K562 (cell line): ENCODE data around the gene AMPD1. TPM values are rescaled to one million over a fixed set of nuclear protein-coding genes. Genes with fewer than 3 reads are reported as not detected.

Experiments used
- ATAC-seq: fragments of 200-7000 bp; cut with Tn5 transposase; 3 replicates; pipeline ENCODE4 v1.9.1; 2020; ENCODE audit warnings: moderate library complexity
- BruUV-seq: library from RNA; stranded (reverse); fragments of 400-500 nt; replicated peaks from 2 replicates; lab custom pipeline; 2021; lab: Mats Ljungman, UMichigan
- CTCF ChIA-PET: fragments of 300-600 bp; formaldehyde crosslinking; extraction: SDS; loops from one replicate; lab custom pipeline; 2021; ENCODE audit warnings: low intra/inter-chr PET ratio; lab: Yijun Ruan, JAX
- POLR2A ChIA-PET: fragments of 300-600, 350-650 bp; sonication (Branson Sonifier 250); formaldehyde crosslinking; extraction: SDS; loops from one replicate; lab custom pipeline; 2021; ENCODE audit warnings: antibody characterized with exemption, inconsistent platforms; lab: Yijun Ruan, JAX
- DNase-seq, 4 experiments: peaks; one replicate each; pipeline versions ENCODE4 v3.0.0 to v3.0.0-alpha.2; 2011 to 2018; ENCODE audit warnings: low spot score in 3 of 4, mixed read lengths in 3 of 4; ENCODE audit errors: extremely low read depth in 1 of 4
- FAIRE-seq: peaks from 2 replicates; lab custom pipeline; 2011; peaks lifted over from hg19 to GRCh38; lab: Jason Lieb, UNC
- H2AFZ ChIP-seq: 2 replicates; pipeline ENCODE4 v1.6.0; 2011; ENCODE audit warnings: low read depth, low read length, control low read depth, inconsistent platforms
- H3K27ac ChIP-seq: fragments of 200-600 bp; 3 replicates; pipeline ENCODE4 v1.8.0; 2011; ENCODE audit warnings: low read depth, mild to moderate bottlenecking, control low read depth, inconsistent platforms, low read length, moderate library complexity, mixed read lengths; ENCODE audit errors: extremely low read depth
- H3K27me3 ChIP-seq, 2 experiments: fragments of 300-600 bp in 1 of 2; 2 replicates in 1 of 2; 3 replicates in 1 of 2; pipeline versions ENCODE4 v1.6.0 to v1.8.0; 2011; ENCODE audit warnings: inconsistent platforms in 2 of 2, low read length in 2 of 2, mild to moderate bottlenecking in 1 of 2, mixed read lengths in 1 of 2, moderate library complexity in 1 of 2; ENCODE audit not compliant: control insufficient read depth in 2 of 2, insufficient read depth in 2 of 2
- H3K36me3 ChIP-seq: fragments of 300-600 bp; 3 replicates; pipeline ENCODE4 v1.8.0; 2011; ENCODE audit warnings: mild to moderate bottlenecking, low read length, inconsistent platforms; ENCODE audit not compliant: control insufficient read depth, insufficient read depth
- H3K4me1 ChIP-seq, 2 experiments: fragments of 200-600 bp in 1 of 2; replicated peaks in 1 of 2; 2 replicates in 1 of 2; 3 replicates in 1 of 2; pipeline versions ENCODE4 v1.5.1 to v1.8.0; 2011; ENCODE audit warnings: inconsistent platforms in 2 of 2, low read length in 2 of 2, mild to moderate bottlenecking in 1 of 2, mixed read lengths in 1 of 2, moderate library complexity in 1 of 2; ENCODE audit not compliant: control insufficient read depth in 2 of 2, insufficient read depth in 2 of 2
- H3K4me2 ChIP-seq: 2 replicates; pipeline ENCODE4 v1.6.1; 2011; ENCODE audit warnings: low read length, control low read depth, inconsistent platforms, mixed read lengths; ENCODE audit not compliant: insufficient read depth
- H3K4me3 ChIP-seq: fragments of 200-600 bp; sonication (generic), shearing (Covaris generic); 2 replicates; pipeline ENCODE4 v1.5.1; 2016; ENCODE audit warnings: control low read depth, inconsistent platforms
- H3K79me2 ChIP-seq: fragments of 200-600 bp; 3 replicates; pipeline ENCODE4 v1.8.0; 2011; ENCODE audit warnings: low read length, inconsistent platforms; ENCODE audit not compliant: control insufficient read depth, insufficient read depth
- H3K9ac ChIP-seq, 2 experiments: 2 replicates each; pipeline versions ENCODE4 v1.6.0 to v1.6.1; 2011; ENCODE audit warnings: low read depth in 2 of 2, low read length in 2 of 2, control low read depth in 1 of 2, inconsistent platforms in 1 of 2, mild to moderate bottlenecking in 1 of 2, mixed read lengths in 1 of 2; ENCODE audit not compliant: insufficient read depth in 1 of 2
- H3K9me1 ChIP-seq: one replicate; pipeline ENCODE4 v1.6.0; 2011; ENCODE audit warnings: inconsistent platforms, mild to moderate bottlenecking, low read length, moderate library complexity; ENCODE audit not compliant: control insufficient read depth, insufficient read depth
- H3K9me3 ChIP-seq: replicated peaks from 2 replicates; pipeline ENCODE4 v1.5.1; 2011; ENCODE audit warnings: low read depth, low read length, inconsistent platforms; ENCODE audit not compliant: control insufficient read depth, insufficient read depth
- H4K20me1 ChIP-seq: replicated peaks from 2 replicates; pipeline ENCODE4 v1.6.1; 2011; ENCODE audit warnings: low read length, inconsistent platforms, mixed read lengths; ENCODE audit not compliant: control insufficient read depth, insufficient read depth
- ATF4 ChIP-seq: fragments of 450-650 bp; formaldehyde crosslinking; IDR thresholded peaks from 2 replicates; pipeline ENCODE4 v1.4.0; 2022; ENCODE audit warnings: mild to moderate bottlenecking, moderate library complexity
- COPS2 ChIP-seq: fragments of 450-650 bp; conservative IDR thresholded peaks from 2 replicates; pipeline ENCODE4 v1.6.1; 2016; ENCODE audit warnings: mild to moderate bottlenecking, moderate library complexity
- DIDO1 ChIP-seq: fragments of 450-650 bp; IDR thresholded peaks from 2 replicates; pipeline ENCODE4 v1.6.1; 2016; ENCODE audit warnings: low read depth, missing biosample characterization, missing genetic modification characterization
- E2F1 ChIP-seq: sonication (generic); formaldehyde crosslinking; IDR thresholded peaks from 2 replicates; pipeline ENCODE4 v1.8.1; 2023; ENCODE audit warnings: mild to moderate bottlenecking, missing genetic modification reagents, moderate library complexity
- E2F3 ChIP-seq: fragments of 250-450 bp; sonication (Bioruptor Pico); IDR thresholded peaks from 2 replicates; pipeline ENCODE4 v1.4.0; 2020; ENCODE audit warnings: mild to moderate bottlenecking
- ETV1 ChIP-seq: fragments of 450-650 bp; conservative IDR thresholded peaks from 2 replicates; pipeline ENCODE4 v1.6.1; 2016; ENCODE audit warnings: missing genetic modification characterization, control low read depth, low read depth, missing compliant biosample characterization
- FOXK2 ChIP-seq, 2 experiments: fragments of 450-650 bp; IDR thresholded peaks in 1 of 2; conservative IDR thresholded peaks in 1 of 2; 2 replicates each; pipeline ENCODE4 v1.6.1; 2016; ENCODE audit warnings: low read depth in 2 of 2, mild to moderate bottlenecking in 1 of 2
- KDM5B ChIP-seq: fragments of 200-600 bp; sonication (generic); IDR thresholded peaks from 2 replicates; pipeline ENCODE4 v1.6.1; 2012; ENCODE audit warnings: low read depth, mild to moderate bottlenecking, moderate library complexity, low read length, control low read depth, inconsistent platforms; ENCODE audit not compliant: insufficient replicate concordance
- TFAP4 ChIP-seq: sonication (generic); formaldehyde crosslinking; IDR thresholded peaks from 2 replicates; pipeline ENCODE4 v1.8.0; 2022; ENCODE audit warnings: missing genetic modification reagents, mild to moderate bottlenecking, moderate library complexity, borderline replicate concordance
- XRCC5 ChIP-seq: fragments of 200-400 bp; formaldehyde crosslinking; IDR thresholded peaks from 2 replicates; pipeline ENCODE4 v1.6.1; 2017; ENCODE audit warnings: low read depth, mild to moderate bottlenecking, low read length
- ZNF239 ChIP-seq: fragments of 250-450 bp; sonication (Bioruptor Pico); IDR thresholded peaks from 2 replicates; pipeline ENCODE4 v1.4.0; 2020; ENCODE audit warnings: mild to moderate bottlenecking
- ZNF655 ChIP-seq: fragments of 250-450 bp; sonication (Bioruptor Pico); IDR thresholded peaks from 2 replicates; pipeline ENCODE4 v1.5.0; 2021
- ZNF77 ChIP-seq: fragments of 250-450 bp; sonication (Bioruptor Pico); IDR thresholded peaks from 2 replicates; pipeline ENCODE4 v1.5.0; 2020
- WGBS: fragments of 100-300 bp; shearing (Covaris generic); methylation state at CpG from one replicate; pipeline ENCODE4 v1.1.6; 2016; ENCODE audit warnings: low coverage, mixed read lengths; ENCODE audit not compliant: insufficient coverage; ENCODE audit errors: missing lambda C conversion rate; 5-methylcytosine and 5-hydroxymethylcytosine counted together
- in situ Hi-C: fragments of 300-500 bp; cut with MboI; formaldehyde crosslinking; loops from 4 replicates; pipeline ENCODE4 v1.15.0; 2018; ENCODE audit warnings: inconsistent platforms, mixed read lengths
- intact Hi-C: fragments of 100-400 bp; cut with micrococcal nuclease; formaldehyde crosslinking; loops from 2 replicates; pipeline ENCODE4 v1.14.2; 2022
- polyA plus RNA-seq, 8 experiments: library from polyadenylated mRNA; depleted of rRNA in 4 of 8; stranded (reverse) in 5 of 8; unstranded in 3 of 8; fragments of >200 nt; fragmentation: Nextera tagmentation in 2 of 8; fragmentation: Illumina TruSeq in 1 of 8; extraction: Ambion mirVana in 2 of 8; extraction: Trizol in 1 of 8; gene quantifications; 2 replicates each; pipeline versions ENCODE4 v1.2.1 to v1.2.3, GENCODE V29; 2011 to 2014; ENCODE audit warnings: inconsistent platforms in 1 of 8, missing spikeins in 1 of 8
- total RNA-seq, 7 experiments: library from RNA; depleted of rRNA in 6 of 7; stranded (reverse); fragments of >200 nt in 6 of 7; fragmentation: Illumina TruSeq in 2 of 7; extraction: Trizol in 2 of 7; gene quantifications; 2 replicates each; pipeline versions ENCODE4 v1.2.1 to v1.2.3, GENCODE V29; 2011 to 2021; ENCODE audit warnings: low replicate concordance in 1 of 7

AMPD1 gene
- total and polyA plus RNA-seq, 9 of the 15 experiments (the other 6 are each of a cell fraction or from before 2014, with no cell fraction given) = 0.04 to 0.17 TPM; not detected in 7

GRCh38 chr1:114718661-114719423, 23.5 kb upstream of the AMPD1 start (continued):
- no peak for TF ChIP-seq ATF4 (CRISPR knock-in tag)

GRCh38 chr1:114716304-114717170, 21.2 kb upstream of the AMPD1 start, which contains the start of gene NRAS:
NRAS (minus strand) TSS chr1:114716771; CDS start chr1:114716160, 611 bp downstream.
- CTCF ChIA-PET = interaction anchor here (1.4 kb wide), 1 partner anchor 370 kb away, joined by 8 read pairs; no protein-coding TSS in a partner anchor
- ATAC-seq (peak; percentile 97), FAIRE-seq (peak; percentile 88), DNase-seq (peak; percentile 96 to 98 (median 96))
- Histone ChIP-seq H3K4me3 (peak within 1 kb of the TSS; percentile 86), H3K9ac (peak within 1 kb of the TSS; percentile 90 to 98), H3K4me2 (peak within 1 kb of the TSS; percentile 93), H3K9me1 (no peaks in the 10 kb centered on the region), H3K27ac (peak within 1 kb of the TSS; percentile 97), H2AFZ (peak within 1 kb of the TSS; percentile 97), H3K4me1 (peaks cover 0 to 9% of the 10 kb centered on the region in 2 experiments; a peak in 2 of 5 replicates), H3K9me3 (no peaks in the 10 kb centered on the region), H3K36me3 (peaks cover 88% of the 10 kb centered on the region), H3K27me3 (no peaks in the 10 kb centered on the region), H4K20me1 (no peaks in the 10 kb centered on the region), H3K79me2 (peaks cover 30% of the 10 kb centered on the region)
- POLR2A ChIA-PET = interaction anchor here (0.6 to 2.9 kb wide), 16 partner anchors 9 to 426 kb away, joined by 3 to 25 read pairs (median 3); partner anchors contain the start of genes AMPD1, CSDE1 and SIKE1
- in situ Hi-C loops (no loop called here), intact Hi-C loops (loop anchor here (2.0 kb wide), 2 partner anchors 18 to 40 kb away; partner anchors contain the start of gene CSDE1)
- BruUV-seq = no TSS peak
- WGBS = 0% methylated on average over 37 of the region's 38 CpGs
- TF ChIP-seq TFAP4 (peak; percentile 85), ZNF239 (no peak; the same call in 1 of the 2 replicates), KDM5B (peak; percentile 69), ETV1 (tag) (peak; percentile 95), XRCC5 (no peak; the same call in 1 of the 2 replicates), DIDO1 (tag) (peak; percentile 83), ZNF77 (CRISPR knock-in tag) (no peak), FOXK2 (conservative IDR thresholded peaks at IDR 0.05 in 1 of 2, IDR thresholded peaks at IDR 0.05 in 1 of 2; ENCODE audit: low read depth in 2 of 2) (peak; percentile 94 to 95), ZNF655 (CRISPR knock-in tag) (no peak), E2F3 (CRISPR knock-in tag) (no peak), COPS2 (no peak), E2F1 (CRISPR knock-in tag) (peak; percentile 46; the same call in 1 of the 2 replicates)
